Stimulated activated CD8-positive, alpha-beta memory T cell treated with anti-CD3 and anti-CD28 coated beads, Interleukin-12 subunit alpha, Interleukin-12 subunit beta, amount 100 ng/mL, for 4 hours (primary cell): Measurements from ENCODE around the gene C15orf39.

ENCODE experiments used
- DNase-seq: peaks from one replicate; pipeline ENCODE4 v3.0.0-alpha.2; 2020; ENCODE audit warnings: low read depth

C15orf39 gene

DNA sequence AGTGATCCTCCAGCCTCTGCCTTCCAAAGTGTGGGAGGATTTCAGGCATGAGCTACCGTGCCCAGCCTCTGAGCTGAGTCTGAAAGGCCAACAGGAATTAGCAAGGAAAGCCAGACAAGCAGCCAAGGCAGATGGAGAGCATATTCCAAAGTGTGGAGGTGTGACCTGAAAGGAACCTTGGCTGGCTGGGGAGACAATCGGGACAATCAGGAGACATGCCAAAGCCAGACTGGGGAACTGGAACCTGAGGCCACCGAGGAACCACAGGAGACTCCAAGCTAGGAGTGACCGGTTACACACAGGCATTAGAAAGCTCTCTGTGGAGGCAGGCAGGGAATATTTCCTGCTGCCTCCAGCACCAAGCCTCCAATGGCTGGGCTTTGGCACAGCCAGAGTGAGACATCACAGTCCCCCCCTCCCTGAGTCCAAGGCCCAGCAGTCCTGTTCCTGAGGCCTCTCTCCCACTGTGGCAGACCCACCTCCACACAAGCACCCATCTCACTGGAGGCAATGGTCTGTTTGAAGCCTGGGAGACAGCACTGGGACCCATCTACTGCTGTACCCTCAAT lies 4.5 kb upstream of the C15orf39 start:
- DNase-seq: no peak

DNA sequence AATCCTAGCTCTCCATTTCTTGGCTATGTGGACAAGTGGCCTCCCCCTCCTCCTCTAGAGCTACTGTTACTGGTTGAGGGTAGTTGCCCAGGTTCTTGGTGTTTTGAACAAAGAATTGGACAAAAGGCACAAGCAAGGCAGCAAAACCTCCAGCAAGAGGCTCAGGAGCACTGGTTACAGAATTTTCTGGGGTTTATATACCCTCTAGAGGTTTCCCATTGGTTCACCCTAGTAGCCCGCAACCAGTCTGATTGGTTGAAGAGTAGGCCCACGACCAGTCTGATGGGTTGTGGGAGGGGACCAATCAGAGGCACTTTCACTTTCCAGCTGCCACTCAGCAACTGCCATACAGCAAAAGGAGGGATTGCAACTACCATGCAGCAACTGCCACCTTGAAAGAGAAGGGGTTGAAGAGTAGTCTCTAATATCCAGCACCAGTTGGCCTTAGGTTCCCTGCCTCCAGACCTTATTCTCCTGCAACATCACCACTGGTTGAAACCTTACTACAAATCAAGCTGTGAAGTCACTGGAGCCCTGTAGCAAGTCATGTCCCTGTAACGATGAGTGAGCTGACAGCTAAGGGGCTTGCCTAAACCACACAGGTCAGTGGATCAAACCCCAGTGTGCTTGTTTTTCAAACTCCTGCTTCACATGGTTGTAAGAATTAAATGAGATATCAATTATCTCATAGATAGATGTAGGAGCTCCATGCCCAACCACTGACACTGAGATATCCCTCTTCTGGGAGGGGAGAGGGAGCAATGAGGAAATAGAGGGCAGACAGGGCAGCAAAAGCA lies 2.9 kb upstream of the C15orf39 start:
- DNase-seq: no peak

DNA sequence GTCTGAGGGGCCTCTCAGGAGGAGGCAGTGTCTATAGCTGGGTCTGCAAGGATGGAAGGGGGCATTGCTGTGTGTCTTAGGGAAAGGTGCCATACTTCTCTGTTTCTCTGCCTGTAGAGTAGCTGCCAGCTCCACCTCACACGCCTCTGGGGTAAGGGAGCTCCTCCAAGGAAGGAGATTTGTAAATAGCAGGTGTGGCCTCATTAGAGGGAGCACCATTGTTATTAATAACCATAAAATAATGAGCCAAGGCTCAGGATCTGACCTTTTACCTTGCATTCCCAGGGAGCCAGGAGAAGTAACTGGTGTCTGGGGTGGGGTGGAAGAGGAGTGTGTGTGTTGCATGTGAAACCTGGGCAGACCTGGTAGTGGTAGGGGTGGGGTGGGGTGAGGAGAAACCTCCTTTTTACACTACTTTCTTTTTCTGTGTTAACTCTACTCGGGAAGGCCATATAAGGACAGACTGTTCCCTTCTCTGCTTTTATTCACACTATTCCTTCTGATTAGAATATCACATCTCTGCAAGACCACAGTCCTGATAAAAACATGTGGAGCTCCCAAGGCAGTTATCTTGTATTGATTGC lies 2.2 kb upstream of the C15orf39 start:
- no peak for DNase-seq

DNA sequence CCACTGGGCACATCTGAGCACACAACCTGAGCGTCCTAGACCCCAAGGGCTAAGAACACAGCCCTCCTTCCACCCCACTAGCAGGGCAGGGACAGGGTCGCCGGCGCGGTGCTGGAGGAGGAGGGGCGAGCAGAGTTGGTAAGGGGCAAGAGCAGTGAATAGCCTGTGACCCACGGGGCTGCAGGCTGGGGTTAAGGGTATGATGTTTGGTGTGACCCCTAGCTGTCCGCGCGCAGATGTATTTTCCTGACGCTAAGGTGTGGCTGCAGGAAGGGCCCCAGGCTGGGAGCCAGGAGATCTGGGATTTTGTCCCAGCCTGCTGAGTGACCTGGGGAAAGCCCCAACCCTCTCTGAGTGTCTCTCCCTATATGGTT lies 1.3 kb upstream of the C15orf39 start:
- DNase-seq: no peak

DNA sequence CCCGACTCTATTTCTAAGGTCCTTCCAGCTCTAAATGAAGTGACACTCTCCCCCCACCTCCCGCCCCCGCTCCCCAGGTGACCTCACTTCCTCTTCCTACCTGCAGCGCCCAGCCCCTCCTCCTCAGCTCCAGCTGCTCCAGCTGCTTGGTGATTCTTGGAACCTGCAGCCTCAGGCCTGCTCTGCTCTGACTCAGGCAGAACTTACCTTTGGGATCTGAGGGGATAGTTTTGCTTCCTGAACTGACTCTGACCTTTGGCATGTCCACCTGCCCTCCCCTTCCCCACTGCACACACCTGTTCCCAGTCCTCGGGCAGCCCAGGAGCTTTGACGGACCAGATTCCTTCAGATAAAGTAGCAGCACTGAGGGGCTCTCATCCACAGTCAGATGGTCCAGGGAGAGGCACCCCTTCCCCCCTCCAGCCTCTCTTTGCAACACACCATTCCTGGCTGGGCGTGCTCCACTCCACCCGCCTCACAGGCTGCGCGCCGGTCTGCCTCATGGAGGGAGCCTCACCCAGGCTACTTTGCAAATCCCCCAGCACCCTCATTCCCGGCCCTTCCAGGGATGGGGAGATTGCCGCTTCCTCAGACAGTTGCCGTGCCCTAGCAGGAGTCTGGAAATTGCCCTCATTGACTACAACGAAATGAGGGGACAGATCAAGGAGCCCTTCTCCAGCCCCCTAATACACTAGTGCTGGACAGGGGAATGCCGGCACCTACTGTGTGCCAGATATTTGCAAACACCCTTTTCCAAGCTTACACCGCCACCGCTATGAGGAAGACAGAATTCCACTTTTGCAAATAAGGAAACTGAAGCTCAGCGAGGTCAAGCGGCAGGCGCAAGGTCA lies 692 bp upstream of the C15orf39 start:
- DNase-seq: peak; percentile 35

DNA sequence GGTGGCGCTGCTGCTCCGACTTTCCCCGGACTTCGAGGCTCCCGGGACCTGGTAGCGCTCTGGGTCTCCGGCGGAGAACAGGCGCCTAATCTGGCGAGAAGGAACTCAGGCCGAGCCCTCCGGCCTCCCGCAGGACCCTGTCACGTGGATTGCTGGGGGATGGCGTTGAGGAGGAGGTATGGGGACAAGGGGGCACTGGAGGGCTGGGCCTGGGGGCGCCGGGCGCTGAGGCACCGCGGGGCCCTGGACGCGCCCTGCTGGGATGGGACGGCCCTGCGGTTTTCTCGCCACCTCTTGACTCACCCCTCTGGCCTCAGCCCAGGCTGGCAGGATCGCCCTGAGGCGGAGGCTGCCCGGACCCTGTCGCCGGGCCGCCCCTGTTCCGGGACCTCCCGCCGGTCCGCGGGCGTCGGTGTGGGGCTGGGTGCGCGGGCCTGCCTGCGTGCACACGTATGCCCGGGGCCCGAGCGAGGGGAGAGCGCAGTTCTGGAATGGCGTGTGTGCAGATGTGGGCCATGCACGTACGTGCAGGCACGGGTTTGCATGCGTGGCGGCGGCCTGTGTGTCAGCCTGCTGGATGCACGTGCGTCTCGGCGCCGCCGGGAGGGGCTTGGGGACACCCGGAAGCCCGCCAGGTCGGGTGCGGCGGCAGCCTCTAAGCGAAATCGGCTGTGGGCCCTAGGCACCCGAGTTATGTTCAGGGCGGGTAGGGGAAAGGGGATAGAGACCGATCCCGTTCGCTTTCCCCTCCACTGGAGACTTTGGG lies 752 bp downstream of the C15orf39 start:
- peak; percentile 71 for DNase-seq

DNA sequence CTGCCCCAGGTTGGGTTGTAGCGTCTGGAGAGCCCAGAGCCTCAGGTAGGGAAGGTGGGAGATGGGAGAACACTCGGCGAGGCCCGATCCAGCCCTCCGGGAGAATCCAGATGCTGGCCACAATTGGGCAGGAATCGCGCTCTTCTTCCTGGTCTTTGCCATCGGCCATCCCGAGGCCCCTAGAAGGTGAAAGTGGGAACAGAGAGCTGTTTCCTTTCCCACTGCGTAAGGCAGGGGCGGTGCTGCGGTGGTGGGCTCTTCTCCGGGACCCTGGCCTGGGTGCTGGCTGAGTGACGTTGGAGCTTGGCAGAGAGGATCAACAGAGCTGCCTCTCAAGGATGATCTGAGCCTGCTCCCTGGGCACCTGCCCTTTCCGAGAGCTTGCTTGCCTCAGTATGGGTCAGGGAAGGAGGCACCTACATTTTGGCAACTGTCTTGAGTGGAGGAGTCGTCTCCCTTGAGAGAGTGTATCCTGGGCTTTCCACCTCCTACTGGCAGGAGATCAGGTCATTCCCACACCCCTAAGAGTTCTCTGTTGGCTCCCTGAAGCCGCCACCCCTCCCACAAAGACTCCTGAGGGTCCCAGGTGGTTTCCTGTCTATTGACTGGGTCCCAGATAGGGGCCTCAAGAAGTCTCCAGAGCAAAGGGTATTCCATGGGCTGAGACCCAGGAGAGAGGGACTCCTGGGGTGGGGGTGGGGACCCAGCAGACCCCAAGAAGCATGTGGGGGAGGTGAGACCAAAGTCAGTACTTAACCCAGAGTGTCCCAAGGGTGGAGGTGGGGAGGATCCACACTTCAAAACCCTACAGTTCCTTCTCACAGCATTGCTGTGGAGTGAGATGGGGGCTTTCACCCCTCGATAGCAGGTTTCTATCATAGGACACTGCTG lies 1.6 kb downstream of the C15orf39 start:
- DNase-seq: no peak

DNA sequence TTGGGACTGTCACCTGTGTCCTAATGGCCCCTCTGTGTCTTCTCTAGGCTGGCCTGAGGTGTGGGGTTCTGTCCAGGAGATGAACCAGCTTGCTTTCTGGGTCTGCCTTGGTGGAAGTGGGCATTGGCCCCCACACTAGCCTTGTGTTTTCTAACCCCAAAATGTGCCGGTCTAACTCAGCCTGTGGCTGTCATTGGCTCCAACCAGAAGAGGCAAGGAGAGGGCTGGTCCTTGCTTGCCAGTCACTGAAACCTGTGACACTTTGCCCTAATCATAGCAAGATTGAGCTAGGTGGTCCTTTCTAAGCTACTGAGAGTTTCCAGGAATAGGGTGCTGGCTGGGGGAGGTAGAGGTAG lies 2.2 kb downstream of the C15orf39 start:
- DNase-seq: no peak

DNA sequence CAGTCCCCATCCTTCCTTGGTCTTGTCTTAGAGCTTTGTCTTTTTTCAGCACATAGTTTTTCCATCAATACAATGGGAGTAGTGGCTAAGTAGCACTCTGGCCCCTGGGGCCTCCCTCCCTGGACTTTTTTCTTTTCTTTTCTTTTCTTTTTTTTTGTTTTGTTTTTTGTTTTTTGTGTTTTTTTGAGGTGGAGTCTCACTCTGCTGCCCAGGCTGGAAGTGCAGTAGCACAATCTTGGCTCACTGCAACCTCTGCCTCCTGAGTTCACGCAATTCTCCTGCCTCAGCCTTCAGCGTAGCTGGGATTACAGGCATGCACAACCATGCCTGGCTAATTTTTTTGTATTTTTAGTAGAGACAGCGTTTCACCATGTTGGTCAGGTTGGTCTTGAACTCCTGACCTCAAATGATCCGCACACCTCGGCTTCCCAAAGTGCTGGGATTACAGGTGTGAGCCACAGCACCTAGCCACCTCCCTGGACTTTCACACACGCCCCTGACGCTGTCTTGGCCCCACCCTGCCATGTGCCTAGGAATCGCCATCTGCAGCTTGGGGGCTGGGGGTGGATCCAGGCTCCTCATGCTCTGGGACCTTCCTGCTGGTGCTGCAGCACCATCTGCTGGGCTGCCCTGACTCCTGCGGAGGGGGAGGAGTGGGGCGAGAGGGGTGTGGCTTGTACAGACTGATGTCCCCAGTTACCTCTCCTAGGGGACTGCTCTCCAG lies 2.8 kb downstream of the C15orf39 start:
- peak; percentile 72 for DNase-seq

DNA sequence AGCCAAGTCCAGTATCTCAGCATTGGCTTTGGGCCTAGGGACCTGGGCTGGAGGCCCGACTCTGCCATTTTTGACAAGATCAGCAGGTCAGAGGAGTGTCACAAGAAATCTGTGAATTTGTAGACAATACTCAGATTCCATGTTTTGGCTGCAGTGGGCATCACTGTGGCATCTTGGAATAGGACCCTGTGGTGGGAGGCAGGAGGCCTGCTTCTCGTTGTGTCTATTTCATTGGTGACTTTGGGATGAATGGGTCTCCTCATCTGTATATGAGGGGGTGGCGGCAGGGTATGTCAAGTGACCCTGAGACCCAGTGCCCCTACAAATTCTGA lies 3.3 kb downstream of the C15orf39 start:
- no peak for DNase-seq

DNA sequence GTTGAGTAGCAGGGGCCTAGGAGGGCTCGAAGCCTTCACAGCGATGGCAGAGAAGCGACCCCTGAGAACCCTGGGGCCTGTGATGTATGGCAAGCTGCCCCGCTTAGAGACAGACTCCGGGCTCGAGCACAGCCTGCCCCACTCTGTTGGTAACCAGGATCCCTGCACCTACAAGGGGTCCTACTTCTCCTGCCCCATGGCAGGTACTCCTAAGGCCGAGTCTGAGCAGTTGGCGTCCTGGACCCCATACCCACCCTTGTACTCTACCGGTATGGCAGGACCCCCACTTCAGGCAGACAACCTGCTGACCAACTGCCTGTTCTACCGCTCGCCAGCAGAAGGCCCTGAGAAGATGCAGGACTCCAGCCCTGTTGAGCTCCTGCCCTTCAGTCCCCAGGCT lies 4.3 kb downstream of the C15orf39 start:
- no peak for DNase-seq

DNA sequence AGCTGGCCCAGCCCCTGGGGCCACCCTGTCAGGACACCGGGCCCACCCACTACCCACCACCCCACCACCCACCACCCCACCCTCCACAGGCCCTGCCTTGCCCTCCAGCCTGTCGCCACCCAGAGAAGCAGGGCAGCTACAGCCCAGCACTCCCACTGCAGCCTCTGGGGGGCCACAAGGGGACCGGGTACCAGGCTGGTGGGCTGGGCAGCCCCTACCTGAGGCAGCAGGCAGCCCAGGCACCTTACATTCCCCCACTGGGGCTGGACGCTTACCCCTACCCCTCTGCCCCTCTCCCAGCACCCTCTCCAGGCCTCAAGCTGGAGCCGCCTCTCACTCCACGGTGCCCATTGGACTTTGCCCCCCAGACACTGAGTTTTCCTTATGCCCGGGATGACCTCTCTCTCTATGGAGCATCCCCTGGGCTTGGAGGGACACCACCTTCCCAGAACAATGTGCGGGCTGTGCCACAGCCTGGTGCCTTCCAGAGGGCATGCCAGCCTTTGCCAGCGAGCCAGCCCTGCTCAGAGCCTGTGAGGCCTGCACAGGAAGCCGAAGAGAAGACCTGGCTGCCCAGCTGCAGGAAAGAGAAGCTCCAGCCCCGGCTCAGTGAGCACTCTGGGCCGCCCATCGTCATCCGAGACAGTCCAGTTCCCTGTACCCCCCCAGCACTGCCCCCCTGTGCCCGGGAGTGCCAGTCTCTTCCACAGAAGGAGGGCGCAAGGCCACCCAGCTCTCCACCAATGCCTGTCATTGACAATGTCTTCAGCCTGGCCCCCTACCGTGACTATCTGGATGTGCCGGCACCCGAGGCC lies 5.3 kb downstream of the C15orf39 start:
- DNase-seq: no peak

DNA sequence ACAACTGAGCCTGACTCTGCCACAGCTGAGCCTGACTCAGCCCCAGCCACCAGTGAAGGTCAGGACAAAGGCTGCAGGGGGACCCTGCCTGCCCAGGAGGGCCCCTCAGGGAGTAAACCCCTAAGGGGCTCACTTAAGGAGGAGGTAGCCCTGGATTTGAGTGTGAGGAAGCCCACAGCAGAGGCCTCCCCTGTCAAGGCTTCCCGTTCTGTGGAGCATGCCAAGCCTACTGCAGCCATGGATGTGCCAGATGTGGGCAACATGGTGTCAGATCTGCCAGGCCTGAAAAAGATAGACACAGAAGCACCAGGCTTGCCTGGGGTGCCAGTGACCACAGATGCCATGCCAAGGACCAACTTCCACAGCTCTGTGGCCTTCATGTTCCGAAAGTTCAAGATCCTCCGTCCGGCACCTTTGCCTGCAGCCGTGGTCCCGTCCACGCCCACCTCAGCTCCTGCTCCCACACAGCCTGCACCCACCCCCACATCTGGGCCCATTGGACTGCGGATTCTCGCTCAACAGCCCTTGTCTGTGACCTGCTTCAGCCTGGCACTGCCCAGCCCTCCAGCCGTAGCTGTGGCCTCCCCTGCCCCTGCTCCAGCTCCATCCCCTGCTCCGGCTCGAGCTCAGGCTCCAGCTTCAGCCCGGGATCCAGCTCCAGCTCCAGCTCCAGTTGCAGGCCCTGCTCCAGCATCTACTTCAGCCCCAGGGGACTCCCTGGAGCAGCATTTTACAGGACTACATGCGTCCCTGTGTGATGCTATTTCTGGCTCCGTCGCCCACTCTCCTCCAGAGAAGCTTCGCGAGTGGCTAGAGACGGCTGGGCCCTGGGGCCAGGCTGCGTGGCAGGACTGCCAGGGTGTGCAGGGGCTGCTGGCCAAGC lies 6.2 kb downstream of the C15orf39 start:
- no peak for DNase-seq

DNA sequence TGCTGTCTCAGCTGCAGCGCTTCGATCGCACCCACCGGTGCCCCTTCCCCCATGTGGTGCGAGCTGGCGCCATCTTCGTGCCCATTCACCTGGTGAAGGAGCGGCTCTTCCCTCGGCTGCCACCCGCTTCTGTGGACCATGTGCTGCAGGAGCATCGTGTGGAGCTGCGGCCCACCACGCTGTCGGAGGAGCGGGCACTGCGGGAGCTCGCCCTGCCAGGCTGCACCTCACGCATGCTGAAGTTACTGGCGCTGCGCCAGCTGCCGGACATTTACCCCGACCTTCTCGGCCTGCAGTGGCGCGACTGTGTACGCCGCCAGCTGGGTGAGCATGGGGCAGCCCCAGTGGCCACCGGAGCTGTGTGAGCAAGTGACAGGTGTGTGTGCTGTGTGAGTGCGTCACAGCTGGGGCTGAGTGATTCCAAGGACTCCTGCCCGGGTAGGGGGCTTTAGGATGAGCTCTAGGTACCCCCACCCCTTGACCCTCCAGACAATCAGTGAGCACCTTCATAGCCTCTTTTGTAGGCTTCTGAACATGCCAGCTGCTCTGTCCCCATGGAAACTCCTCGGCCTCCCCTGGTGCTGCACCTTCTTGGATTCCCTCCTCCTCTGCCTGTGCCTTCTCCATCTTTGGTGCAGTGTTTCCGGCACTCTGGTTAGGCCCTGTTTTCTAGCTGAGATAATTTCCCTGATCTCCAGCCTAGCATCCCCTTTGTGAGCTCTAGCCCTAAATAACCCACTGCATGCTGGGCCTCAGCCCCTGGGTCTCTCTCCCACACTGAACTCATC lies 7.0 kb downstream of the C15orf39 start:
- DNase-seq: no peak

DNA sequence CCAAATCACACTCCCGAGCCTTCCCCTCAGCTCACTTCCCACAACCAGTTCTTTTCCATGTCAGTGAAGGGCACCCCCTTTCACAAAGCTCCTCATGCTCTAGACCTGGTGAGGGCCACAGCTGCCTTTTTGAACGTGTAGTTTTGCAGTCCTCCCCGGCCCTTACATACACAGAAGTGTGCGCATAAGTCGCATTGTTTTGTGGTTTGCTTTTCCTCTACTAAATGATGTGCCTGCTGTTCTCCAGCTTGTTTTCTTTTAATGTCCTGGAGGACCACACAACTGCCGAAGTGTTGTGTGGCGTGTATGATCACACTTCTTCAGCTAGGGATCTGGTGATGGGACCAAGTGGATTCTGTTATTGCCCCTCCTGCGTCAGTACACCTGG lies 7.6 kb downstream of the C15orf39 start:
- no peak for DNase-seq

DNA sequence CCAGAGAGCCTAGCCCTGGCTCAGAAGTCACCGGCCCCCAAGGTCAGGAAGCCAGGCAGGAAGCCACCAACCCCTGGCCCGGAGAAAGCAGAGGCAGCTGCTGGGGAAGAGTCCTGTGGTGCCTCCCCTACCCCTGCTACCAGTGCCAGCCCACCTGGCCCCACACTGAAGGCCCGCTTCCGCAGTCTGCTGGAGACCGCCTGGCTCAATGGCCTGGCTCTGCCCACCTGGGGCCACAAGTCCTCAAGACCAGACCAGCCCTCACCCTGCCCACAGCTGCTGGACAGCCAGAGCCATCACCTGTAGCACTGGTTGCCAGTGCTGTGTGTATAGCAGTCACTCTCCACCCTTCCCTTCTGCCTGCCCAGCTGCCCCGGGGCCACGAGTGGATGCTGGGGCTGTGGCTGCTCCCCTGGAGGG lies 9.1 kb downstream of the C15orf39 start:
- no peak for DNase-seq

DNA sequence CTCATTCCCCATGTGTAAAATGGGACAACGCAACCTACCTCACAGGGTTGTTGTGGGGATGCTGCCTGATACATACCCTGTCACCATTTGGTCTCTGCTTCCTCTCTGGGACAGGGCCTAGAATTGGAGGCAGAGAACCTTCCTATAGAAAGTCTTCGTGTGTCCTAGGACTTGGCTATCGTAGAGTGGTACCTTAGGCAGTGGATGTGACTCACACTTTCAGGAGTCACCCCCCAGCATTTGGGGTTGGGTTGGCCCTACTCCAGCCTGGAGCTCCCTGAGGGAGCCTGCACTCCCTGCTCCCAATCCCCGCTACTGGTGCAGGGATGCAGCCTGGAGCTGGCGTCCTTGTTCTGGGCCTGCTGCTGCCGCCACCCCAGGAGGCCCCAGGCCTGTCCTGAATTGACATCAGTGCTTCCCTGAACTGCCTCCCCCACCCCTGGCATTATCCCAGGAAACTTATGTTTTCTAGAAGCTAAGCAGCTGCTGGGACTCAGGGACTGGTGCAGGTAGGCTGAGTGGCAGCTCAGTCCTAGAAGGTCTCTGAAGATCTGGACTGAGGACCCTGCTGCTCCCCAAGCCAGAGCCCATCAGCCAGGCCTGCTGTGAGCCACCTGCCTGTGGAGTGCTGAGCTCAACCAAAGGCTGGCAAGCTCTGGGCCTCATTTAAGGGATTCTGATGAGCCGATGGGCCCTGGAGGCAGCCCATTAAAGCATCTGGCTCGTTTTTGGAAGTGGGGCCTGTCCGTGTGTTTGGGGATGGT lies 9.9 kb downstream of the C15orf39 start:
- no peak for DNase-seq
